ENCODE results near the gene GDI2. TPM values are rescaled to one million over a fixed set of nuclear protein-coding genes. Genes with fewer than 3 reads are reported as not detected.
A peak's percentile ranks its signal among the peaks of the same experiment; 100 is the strongest.

Gene GDI2
- total and polyA plus RNA-seq, 9 of the 15 experiments (the other 6 are each of a cell fraction or from before 2014, with no cell fraction given), result 262 to 424 (median 287) TPM

- TF ChIP-seq BRF2 (IDR thresholded peaks at IDR 0.05; ENCODE audit: borderline replicate concordance, insufficient read depth, insufficient read length), result no peak
- no peak for TF ChIP-seq SNIP1 (IDR thresholded peaks at IDR 0.05; ENCODE audit: low read depth)
- TF ChIP-seq GABPB2 (CRISPR knock-in tag; conservative IDR thresholded peaks at IDR 0.05), result no peak
- no peak for TF ChIP-seq TCF7 (IDR thresholded peaks at IDR 0.05; ENCODE audit: borderline replicate concordance)
- TF ChIP-seq GATAD2A (IDR thresholded peaks at IDR 0.05), result no peak
- TF ChIP-seq ZNF121 (CRISPR knock-in tag; conservative IDR thresholded peaks at IDR 0.05), result no peak
- peak; percentile 99 for TF ChIP-seq POLR2G (IDR thresholded peaks at IDR 0.05; ENCODE audit: low read depth, low read length)
- peak; percentile 57 for TF ChIP-seq RNF2 (IDR thresholded peaks at IDR 0.05)
- no peak for TF ChIP-seq RFX5 (IDR thresholded peaks at IDR 0.05; ENCODE audit: low read depth, low read length)
- TF ChIP-seq DNMT1 (IDR thresholded peaks at IDR 0.05), result no peak
- no peak for TF ChIP-seq SNAPC5 (CRISPR knock-in tag; IDR thresholded peaks at IDR 0.05)
- TF ChIP-seq PREB (CRISPR knock-in tag; IDR thresholded peaks at IDR 0.05), result peak; percentile 58; the same call in 1 of the 2 replicates
- TF ChIP-seq SREBF2 (CRISPR knock-in tag; IDR thresholded peaks at IDR 0.05), result no peak
- no peak for TF ChIP-seq ZNF408 (CRISPR knock-in tag; IDR thresholded peaks at IDR 0.05; ENCODE audit: low read depth)
- no peak for TF ChIP-seq ELK3 (CRISPR knock-in tag; IDR thresholded peaks at IDR 0.05)
- TF ChIP-seq DPF2 (IDR thresholded peaks at IDR 0.05), result 0 out of 2 replicates have a peak, but pooled peaks have one; percentile 19
- no peak for TF ChIP-seq TEAD2 (tag; IDR thresholded peaks at IDR 0.05)
- no peak for TF ChIP-seq MEF2A (IDR thresholded peaks at IDR 0.05; ENCODE audit: control insufficient read depth, low read depth, low read length)
- no peak for TF ChIP-seq ZNF444 (CRISPR knock-in tag; IDR thresholded peaks at IDR 0.05)
- peak in 1 of 2 experiments; percentile 27; a peak in 1 of 4 replicates for TF ChIP-seq ZMIZ1 (IDR thresholded peaks at IDR 0.05; ENCODE audit: low read depth in 2 of 2, low read length in 2 of 2)
- no peak for TF ChIP-seq MEIS2 (IDR thresholded peaks at IDR 0.05; ENCODE audit: partially characterized antibody)
- TF ChIP-seq ZBTB7A (IDR thresholded peaks at IDR 0.05; ENCODE audit: borderline replicate concordance, control insufficient read depth, low read depth, low read length), result no peak
- 0 out of 2 replicates have a peak, but pooled peaks have one; percentile 49 for TF ChIP-seq RUNX1 (IDR thresholded peaks at IDR 0.05; ENCODE audit: low read depth)
Observed at GRCh38 chr10:5813341-5814109, at the start of gene GDI2 (continued).

Data from K562 (cell line).